Loucy (cell line): ENCODE results near the gene TFPT.

Source experiments
- H2AFZ ChIP-seq: fragments of 200-600 bp; sonication (generic); 2 replicates; pipeline ENCODE4 v1.6.0; 2016; ENCODE audit warnings: antibody characterized with exemption, mild to moderate bottlenecking, low read length, moderate library complexity
- H3F3A ChIP-seq: fragments of 200-600 bp; 2 replicates; pipeline ENCODE4 v1.6.0; 2016; ENCODE audit warnings: antibody characterized with exemption, low read depth, mild to moderate bottlenecking
- H3K27me3 ChIP-seq: fragments of 200-600 bp; sonication (generic); 2 replicates; pipeline ENCODE4 v1.6.1; 2014; ENCODE audit warnings: low read length, mild to moderate bottlenecking; ENCODE audit not compliant: insufficient read depth, poor library complexity, severe bottlenecking
- H3K36me3 ChIP-seq: fragments of 200-600 bp; sonication (generic); 2 replicates; pipeline ENCODE4 v1.6.1; 2016; ENCODE audit warnings: low read length; ENCODE audit not compliant: insufficient read depth
- H3K4me1 ChIP-seq: fragments of 200-600 bp; sonication (generic); 2 replicates; pipeline ENCODE4 v1.5.1; 2014; ENCODE audit warnings: low read length, mild to moderate bottlenecking; ENCODE audit not compliant: insufficient read depth, poor library complexity, severe bottlenecking
- H3K4me2 ChIP-seq: fragments of 200-600 bp; sonication (generic); 2 replicates; pipeline ENCODE4 v1.6.0; 2014; ENCODE audit warnings: antibody characterized with exemption, low read length, low read depth, mild to moderate bottlenecking; ENCODE audit not compliant: poor library complexity, severe bottlenecking
- H3K4me3 ChIP-seq: fragments of 200-600 bp; sonication (generic); 2 replicates; pipeline ENCODE4 v1.5.1; 2014; ENCODE audit warnings: low read length, mild to moderate bottlenecking, mixed read lengths; ENCODE audit not compliant: poor library complexity, severe bottlenecking
- H3K79me2 ChIP-seq: fragments of 200-600 bp; sonication (generic); 2 replicates; pipeline ENCODE4 v1.6.1; 2014; ENCODE audit warnings: low read length; ENCODE audit not compliant: insufficient read depth
- H3K9ac ChIP-seq: fragments of 200-600 bp; sonication (generic); 2 replicates; pipeline ENCODE4 v1.6.0; 2014; ENCODE audit warnings: mild to moderate bottlenecking, low read depth, low read length, moderate library complexity; ENCODE audit not compliant: poor library complexity, severe bottlenecking
- H3K9me2 ChIP-seq: fragments of 200-600 bp; sonication (generic); replicated peaks from 2 replicates; pipeline ENCODE4 v1.6.1; 2016; ENCODE audit warnings: low read depth, low read length, mixed read lengths
- H3K9me3 ChIP-seq: fragments of 200-600 bp; sonication (generic); 2 replicates; pipeline ENCODE4 v1.6.1; 2014; ENCODE audit warnings: mild to moderate bottlenecking, antibody characterized with exemption, low read length, low read depth; ENCODE audit not compliant: insufficient read depth
- H4K20me1 ChIP-seq: fragments of 200-600 bp; sonication (generic); 2 replicates; pipeline ENCODE4 v1.6.0; 2014; ENCODE audit warnings: antibody characterized with exemption, low read length, mild to moderate bottlenecking; ENCODE audit not compliant: insufficient read depth, poor library complexity, severe bottlenecking
- EZH2phosphoT487 ChIP-seq: fragments of 200-600 bp; IDR thresholded peaks from 2 replicates; pipeline ENCODE4 v1.6.1; 2018; ENCODE audit warnings: antibody characterized with exemption, mild to moderate bottlenecking, moderate library complexity, borderline replicate concordance
- TF ChIP-seq, protein P1 (sequence below): fragments of 200-600 bp; sonication (generic); conservative IDR thresholded peaks from 2 replicates; pipeline ENCODE4 v1.5.1; 2014; ENCODE audit warnings: mild to moderate bottlenecking, antibody characterized with exemption, low read length

Gene TFPT

DNA sequence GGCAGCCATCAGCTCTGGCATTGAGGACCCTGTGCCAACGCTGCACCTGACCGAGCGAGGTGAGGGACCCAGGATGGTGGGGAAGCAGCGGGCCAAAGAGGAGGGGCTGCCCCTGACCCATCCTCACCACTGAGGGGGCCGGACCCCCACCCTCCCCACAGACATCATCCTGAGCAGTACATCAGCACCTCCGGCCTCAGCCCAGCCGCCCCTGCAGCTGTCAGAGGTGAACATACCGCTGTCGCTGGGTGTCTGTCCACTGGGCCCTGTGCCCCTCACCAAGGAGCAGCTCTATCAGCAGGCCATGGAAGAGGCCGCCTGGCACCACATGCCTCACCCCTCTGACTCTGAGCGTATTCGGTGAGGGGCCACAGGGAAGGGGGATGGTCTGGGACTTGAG, 36.8 kb upstream of the TFPT start:
- Histone ChIP-seq H3F3A (peaks cover 10% of the 10 kb centered on the region; the same call in 1 of the 2 replicates), H3K79me2 (peaks cover 4% of the 10 kb centered on the region; the same call in 1 of the 2 replicates), H3K4me3 (no peak overlapping the region), H3K4me1 (no peaks in the 10 kb centered on the region), H2AFZ (no peak overlapping the region), H3K9me2 (no peaks in the 10 kb centered on the region), H3K36me3 (peaks cover 91% of the 10 kb centered on the region; the same call in 1 of the 2 replicates), H3K9me3 (no peaks in the 10 kb centered on the region), H3K4me2 (no peak overlapping the region), H3K27me3 (no peaks in the 10 kb centered on the region), H4K20me1 (peaks cover 3% of the 10 kb centered on the region), H3K9ac (no peak overlapping the region)
- no peak for TF ChIP-seq EZH2phosphoT487
- TF ChIP-seq, protein P1, sequence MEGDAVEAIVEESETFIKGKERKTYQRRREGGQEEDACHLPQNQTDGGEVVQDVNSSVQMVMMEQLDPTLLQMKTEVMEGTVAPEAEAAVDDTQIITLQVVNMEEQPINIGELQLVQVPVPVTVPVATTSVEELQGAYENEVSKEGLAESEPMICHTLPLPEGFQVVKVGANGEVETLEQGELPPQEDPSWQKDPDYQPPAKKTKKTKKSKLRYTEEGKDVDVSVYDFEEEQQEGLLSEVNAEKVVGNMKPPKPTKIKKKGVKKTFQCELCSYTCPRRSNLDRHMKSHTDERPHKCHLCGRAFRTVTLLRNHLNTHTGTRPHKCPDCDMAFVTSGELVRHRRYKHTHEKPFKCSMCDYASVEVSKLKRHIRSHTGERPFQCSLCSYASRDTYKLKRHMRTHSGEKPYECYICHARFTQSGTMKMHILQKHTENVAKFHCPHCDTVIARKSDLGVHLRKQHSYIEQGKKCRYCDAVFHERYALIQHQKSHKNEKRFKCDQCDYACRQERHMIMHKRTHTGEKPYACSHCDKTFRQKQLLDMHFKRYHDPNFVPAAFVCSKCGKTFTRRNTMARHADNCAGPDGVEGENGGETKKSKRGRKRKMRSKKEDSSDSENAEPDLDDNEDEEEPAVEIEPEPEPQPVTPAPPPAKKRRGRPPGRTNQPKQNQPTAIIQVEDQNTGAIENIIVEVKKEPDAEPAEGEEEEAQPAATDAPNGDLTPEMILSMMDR, result no peak

DNA sequence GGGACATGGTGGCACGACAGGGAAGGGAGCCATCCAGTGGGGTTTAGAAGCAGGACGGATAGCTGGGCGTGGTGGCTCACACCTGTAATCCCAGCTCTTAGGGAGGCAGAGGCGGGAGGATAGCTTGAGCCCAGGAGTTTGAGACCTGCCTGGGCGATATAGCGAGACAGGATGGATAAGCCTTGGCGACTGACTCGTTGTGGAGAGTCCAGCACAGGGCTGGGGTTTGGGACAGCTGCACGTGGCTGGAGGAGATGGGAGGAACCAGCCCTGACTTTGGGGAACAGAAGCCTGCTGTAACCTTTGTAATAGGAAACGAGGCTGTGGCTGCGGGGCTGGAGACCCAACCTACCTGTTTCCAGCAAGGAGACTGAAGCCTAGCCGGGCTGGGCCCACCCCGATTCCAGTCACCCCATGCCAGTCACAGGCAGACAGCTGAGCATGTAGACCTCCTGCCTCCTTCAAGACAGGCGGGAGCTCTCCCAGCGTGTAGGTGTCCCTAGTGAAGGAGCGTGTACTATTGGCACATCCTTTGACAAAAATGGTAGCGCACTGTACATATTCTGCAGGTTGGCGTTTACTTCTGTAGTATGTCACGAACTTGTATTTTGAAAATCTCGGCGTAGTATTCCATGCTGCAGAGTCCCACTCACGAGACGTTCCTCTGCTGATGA, 36.0 kb upstream of the TFPT start:
- Histone ChIP-seq H4K20me1 (peaks cover 4% of the 10 kb centered on the region), H3K36me3 (peaks cover 95% of the 10 kb centered on the region; the same call in 1 of the 2 replicates), H3K4me1 (no peaks in the 10 kb centered on the region), H3K27me3 (no peaks in the 10 kb centered on the region), H3K9me2 (no peaks in the 10 kb centered on the region), H3K9ac (no peak overlapping the region), H3F3A (peaks cover 10% of the 10 kb centered on the region; the same call in 1 of the 2 replicates), H3K79me2 (no peaks in the 10 kb centered on the region; the same call in 1 of the 2 replicates), H3K4me3 (no peak overlapping the region), H3K4me2 (no peak overlapping the region), H3K9me3 (no peaks in the 10 kb centered on the region), H2AFZ (no peak overlapping the region)
- TF ChIP-seq EZH2phosphoT487, result no peak
- TF ChIP-seq, protein P1, result no peak

DNA sequence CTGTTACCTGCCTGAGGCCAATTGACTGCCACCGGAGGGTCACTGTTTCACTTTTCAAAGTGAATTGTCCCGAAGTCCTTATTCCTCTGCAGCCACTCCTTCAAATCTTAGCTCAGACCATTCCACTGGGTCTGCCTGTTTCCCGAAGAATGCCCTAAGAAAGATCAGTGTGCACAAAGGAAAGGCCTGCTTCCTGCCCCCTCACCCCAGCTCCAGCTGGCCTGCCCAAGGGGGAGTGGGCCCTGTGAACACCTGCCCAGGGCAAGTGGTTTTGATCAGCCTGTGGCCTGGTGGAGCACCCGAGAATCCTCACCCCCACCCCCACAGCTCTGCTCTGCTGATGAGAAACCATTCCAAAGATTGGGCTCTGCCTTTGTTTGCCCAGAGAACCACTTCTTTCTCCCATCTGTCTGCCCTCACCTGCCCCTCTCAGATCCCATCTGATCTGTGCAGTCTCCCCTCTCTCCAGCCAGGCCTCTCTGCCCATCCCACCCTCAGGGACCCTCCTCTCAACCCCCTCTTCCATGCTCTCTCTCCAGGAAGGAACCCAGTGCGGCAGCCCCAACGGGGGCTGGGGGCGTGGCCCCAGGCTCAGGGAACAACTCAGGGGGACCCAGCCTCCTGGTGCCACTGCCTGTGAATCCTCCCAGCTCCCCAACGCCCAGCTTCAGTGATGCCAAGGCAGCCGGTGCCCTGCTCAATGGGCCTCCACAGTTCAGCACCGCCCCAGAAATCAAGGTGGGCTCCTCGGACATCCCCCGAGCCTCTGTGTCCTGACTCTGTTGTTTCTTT, 33.8 kb upstream of the TFPT start:
- Histone ChIP-seq H4K20me1 (peaks cover 10% of the 10 kb centered on the region), H2AFZ (no peak overlapping the region), H3K36me3 (peaks cover 95% of the 10 kb centered on the region; the same call in 1 of the 2 replicates), H3K9me2 (no peaks in the 10 kb centered on the region), H3K4me2 (no peak overlapping the region), H3K27me3 (no peaks in the 10 kb centered on the region), H3K9ac (no peak overlapping the region), H3K4me1 (no peaks in the 10 kb centered on the region), H3K9me3 (no peaks in the 10 kb centered on the region), H3K79me2 (no peaks in the 10 kb centered on the region), H3F3A (peaks cover 4% of the 10 kb centered on the region; the same call in 1 of the 2 replicates), H3K4me3 (no peak overlapping the region)
- TF ChIP-seq, protein P1, result no peak
- TF ChIP-seq EZH2phosphoT487, result no peak
